OCI-LY1 (cell line): ENCODE measurements around the gene KRT1.

Source experiments
- EZH2 ChIP-seq: fragments of 200-600 bp; sonication (generic), shearing (Covaris generic); IDR thresholded peaks from 2 replicates; pipeline ENCODE4 v1.8.0; 2017; ENCODE audit warnings: borderline replicate concordance, mixed run types, mild to moderate bottlenecking, antibody characterized with exemption, low read length, moderate library complexity, mixed read lengths
- TF ChIP-seq, protein P1 (sequence below): fragments of 200-600 bp; sonication (generic), shearing (Covaris generic); IDR thresholded peaks from 2 replicates; pipeline ENCODE4 v1.5.1; 2017; ENCODE audit warnings: mild to moderate bottlenecking, antibody characterized with exemption, low read length, moderate library complexity, mixed read lengths

- TF ChIP-seq, protein P1, sequence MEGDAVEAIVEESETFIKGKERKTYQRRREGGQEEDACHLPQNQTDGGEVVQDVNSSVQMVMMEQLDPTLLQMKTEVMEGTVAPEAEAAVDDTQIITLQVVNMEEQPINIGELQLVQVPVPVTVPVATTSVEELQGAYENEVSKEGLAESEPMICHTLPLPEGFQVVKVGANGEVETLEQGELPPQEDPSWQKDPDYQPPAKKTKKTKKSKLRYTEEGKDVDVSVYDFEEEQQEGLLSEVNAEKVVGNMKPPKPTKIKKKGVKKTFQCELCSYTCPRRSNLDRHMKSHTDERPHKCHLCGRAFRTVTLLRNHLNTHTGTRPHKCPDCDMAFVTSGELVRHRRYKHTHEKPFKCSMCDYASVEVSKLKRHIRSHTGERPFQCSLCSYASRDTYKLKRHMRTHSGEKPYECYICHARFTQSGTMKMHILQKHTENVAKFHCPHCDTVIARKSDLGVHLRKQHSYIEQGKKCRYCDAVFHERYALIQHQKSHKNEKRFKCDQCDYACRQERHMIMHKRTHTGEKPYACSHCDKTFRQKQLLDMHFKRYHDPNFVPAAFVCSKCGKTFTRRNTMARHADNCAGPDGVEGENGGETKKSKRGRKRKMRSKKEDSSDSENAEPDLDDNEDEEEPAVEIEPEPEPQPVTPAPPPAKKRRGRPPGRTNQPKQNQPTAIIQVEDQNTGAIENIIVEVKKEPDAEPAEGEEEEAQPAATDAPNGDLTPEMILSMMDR: no peak
- no peak for TF ChIP-seq EZH2
Measured at GRCh38 chr12:52673217-52673616, 7.0 kb downstream of the KRT1 start.
